ENCODE measurements around the gene VWA1.

- no peak for TF ChIP-seq CTCF (IDR thresholded peaks at IDR 0.05)
- TF ChIP-seq SP1 (CRISPR knock-in tag; conservative IDR thresholded peaks at IDR 0.05), result no peak
Observed at GRCh38 chr1:1423245-1423597, 12.3 kb upstream of the VWA1 start.
